H9 (cell line): ENCODE data around the gene ABCA4. TPM values are rescaled to one million over a fixed set of nuclear protein-coding genes. Genes with fewer than 3 reads are reported as not detected.

Source experiments
- DNase-seq: peaks from one replicate; pipeline ENCODE4 v3.0.0-alpha.2; 2017
- H2AFZ ChIP-seq: one replicate; pipeline ENCODE4 v1.6.1; 2013; ENCODE audit warnings: mild to moderate bottlenecking, low read length, control low read depth, moderate library complexity
- H2AK5ac ChIP-seq: 2 replicates; pipeline ENCODE4 v1.6.1; 2013; ENCODE audit warnings: low read length, control low read depth, mixed read lengths; ENCODE audit not compliant: insufficient read length
- H2BK120ac ChIP-seq: one replicate; pipeline ENCODE4 v1.6.1; 2013; ENCODE audit warnings: low read depth, mild to moderate bottlenecking, low read length, control low read depth, inconsistent platforms; ENCODE audit not compliant: poor library complexity, severe bottlenecking
- H2BK12ac ChIP-seq: 2 replicates; pipeline ENCODE4 v1.6.1; 2013; ENCODE audit warnings: low read length, control low read depth, mixed read lengths, low read depth; ENCODE audit not compliant: insufficient read length
- H2BK15ac ChIP-seq: 2 replicates; pipeline ENCODE4 v1.6.1; 2013; ENCODE audit warnings: low read depth, low read length, control low read depth
- H2BK20ac ChIP-seq: one replicate; pipeline ENCODE4 v1.6.1; 2013; ENCODE audit warnings: low read depth, mild to moderate bottlenecking, low read length, control low read depth, inconsistent platforms; ENCODE audit not compliant: poor library complexity, severe bottlenecking
- H2BK5ac ChIP-seq: 2 replicates; pipeline ENCODE4 v1.6.1; 2013; ENCODE audit warnings: low read length, control low read depth, mixed read lengths; ENCODE audit not compliant: insufficient read length
- H3K14ac ChIP-seq: 2 replicates; pipeline ENCODE4 v1.6.1; 2013; ENCODE audit warnings: low read length, control low read depth; ENCODE audit not compliant: insufficient read depth
- H3K18ac ChIP-seq: 2 replicates; pipeline ENCODE4 v1.6.1; 2013; ENCODE audit warnings: low read depth, mild to moderate bottlenecking, mixed read lengths, low read length, control low read depth; ENCODE audit not compliant: insufficient read length
- H3K23ac ChIP-seq: 2 replicates; pipeline ENCODE4 v1.6.1; 2013; ENCODE audit warnings: low read length, control low read depth, mixed read lengths, low read depth; ENCODE audit not compliant: insufficient read length
- H3K23me2 ChIP-seq: 2 replicates; pipeline ENCODE4 v1.6.1; 2013; ENCODE audit warnings: low read depth, mild to moderate bottlenecking, mixed read lengths, low read length, control low read depth; ENCODE audit not compliant: insufficient read length, poor library complexity, severe bottlenecking
- H3K27ac ChIP-seq: 2 replicates; pipeline ENCODE4 v1.5.1; 2013; ENCODE audit warnings: low read length, control low read depth, mixed read lengths, low read depth; ENCODE audit not compliant: insufficient read length
- H3K27me3 ChIP-seq: 2 replicates; pipeline ENCODE4 v1.6.1; 2013; ENCODE audit warnings: low read length, control low read depth, inconsistent platforms; ENCODE audit not compliant: insufficient read depth
- H3K4ac ChIP-seq: 2 replicates; pipeline ENCODE4 v1.6.1; 2013; ENCODE audit warnings: low read depth, mild to moderate bottlenecking, control low read depth, inconsistent platforms, low read length, moderate library complexity
- H3K4me1 ChIP-seq: 2 replicates; pipeline ENCODE4 v1.6.1; 2013; ENCODE audit warnings: low read length, control low read depth, inconsistent platforms; ENCODE audit not compliant: insufficient read depth
- H3K4me2 ChIP-seq: 2 replicates; pipeline ENCODE4 v1.6.1; 2013; ENCODE audit warnings: low read length, control low read depth, mixed read lengths; ENCODE audit not compliant: insufficient read length, insufficient read depth
- H3K56ac ChIP-seq: 2 replicates; pipeline ENCODE4 v1.6.1; 2013; ENCODE audit warnings: low read depth, mild to moderate bottlenecking, mixed read lengths, low read length, control low read depth; ENCODE audit not compliant: insufficient read length
- H3K79me1 ChIP-seq: 2 replicates; pipeline ENCODE4 v1.6.1; 2013; ENCODE audit warnings: low read depth, mild to moderate bottlenecking, moderate library complexity, low read length, control low read depth, inconsistent platforms; ENCODE audit not compliant: insufficient read depth, poor library complexity, severe bottlenecking
- H3K79me2 ChIP-seq: 2 replicates; pipeline ENCODE4 v1.6.1; 2013; ENCODE audit warnings: low read length, control low read depth, inconsistent platforms; ENCODE audit not compliant: insufficient read depth
- H3K9ac ChIP-seq: 2 replicates; pipeline ENCODE4 v1.6.1; 2013; ENCODE audit warnings: low read length, control low read depth, mixed read lengths; ENCODE audit not compliant: insufficient read length; ENCODE audit errors: extremely low read depth
- H3K9me3 ChIP-seq: one replicate; pipeline ENCODE4 v1.6.1; 2013; ENCODE audit warnings: low read depth, low read length, inconsistent platforms; ENCODE audit not compliant: control insufficient read depth
- H3T11ph ChIP-seq: one replicate; pipeline ENCODE4 v1.6.1; 2013; ENCODE audit warnings: mild to moderate bottlenecking, low read length, control low read depth, inconsistent platforms
- H4K20me1 ChIP-seq: one replicate; pipeline ENCODE4 v1.6.1; 2013; ENCODE audit not compliant: control insufficient read depth, insufficient read length, insufficient read depth
- H4K5ac ChIP-seq: 2 replicates; pipeline ENCODE4 v1.6.1; 2013; ENCODE audit warnings: low read depth, mild to moderate bottlenecking, mixed read lengths, low read length, control low read depth; ENCODE audit not compliant: insufficient read length
- H4K8ac ChIP-seq: replicated peaks from 2 replicates; pipeline ENCODE4 v1.6.1; 2013; ENCODE audit warnings: low read length, control low read depth, mixed read lengths, low read depth; ENCODE audit not compliant: insufficient read length
- H4K91ac ChIP-seq: 2 replicates; pipeline ENCODE4 v1.6.1; 2013; ENCODE audit warnings: low read depth, mild to moderate bottlenecking, moderate library complexity, mixed read lengths, low read length, control low read depth; ENCODE audit not compliant: insufficient read length
- H3K27ac Mint-ChIP-seq, 3 experiments: 2 replicates in 2 of 3; 3 replicates in 1 of 3; pipeline ENCODE4 v1.8.0; 2020 to 2021; ENCODE audit warnings: mixed read lengths in 3 of 3, mild to moderate bottlenecking in 1 of 3, moderate library complexity in 1 of 3
- H3K27me3 Mint-ChIP-seq: 2 replicates; pipeline ENCODE4 v1.8.0; 2021; ENCODE audit warnings: low read depth, mild to moderate bottlenecking, moderate library complexity, mixed read lengths
- H3K36me3 Mint-ChIP-seq, 3 experiments: 2 replicates in 2 of 3; 3 replicates in 1 of 3; pipeline ENCODE4 v1.8.0; 2020 to 2021; ENCODE audit warnings: low read depth in 3 of 3, mixed read lengths in 3 of 3; ENCODE audit not compliant: insufficient read depth in 1 of 3
- H3K4me1 Mint-ChIP-seq, 2 experiments: 2 replicates each; pipeline ENCODE4 v1.8.0; 2020; ENCODE audit warnings: mixed read lengths in 2 of 2
- H3K4me3 Mint-ChIP-seq, 2 experiments: 2 replicates in 1 of 2; 3 replicates in 1 of 2; pipeline ENCODE4 v1.8.0; 2020 to 2021; ENCODE audit warnings: mild to moderate bottlenecking in 2 of 2, mixed read lengths in 2 of 2, moderate library complexity in 1 of 2
- H3K9me3 Mint-ChIP-seq, 2 experiments: 2 replicates in 1 of 2; 3 replicates in 1 of 2; pipeline ENCODE4 v1.8.0; 2020; ENCODE audit warnings: mild to moderate bottlenecking in 2 of 2, mixed read lengths in 2 of 2, moderate library complexity in 1 of 2
- CTCF ChIP-seq: fragments of 200-600 bp; sonication (generic); conservative IDR thresholded peaks from 3 replicates; pipeline ENCODE4 v1.8.0; 2021; ENCODE audit warnings: antibody characterized with exemption, mild to moderate bottlenecking
- WGBS: extraction: QIAGEN DNeasy Blood & Tissue Kit; methylation state at CpG from one replicate; pipeline ENCODE4 v1.1.7; 2013; ENCODE audit warnings: missing lambda C conversion rate, low lambda C conversion rate, mixed read lengths; ENCODE audit not compliant: insufficient read length; ENCODE audit errors: extremely low coverage; 5-methylcytosine and 5-hydroxymethylcytosine counted together
- total RNA-seq: library from RNA; stranded (reverse); gene quantifications from 2 replicates; pipeline ENCODE4 v1.2.1, GENCODE V29; 2021

The ABCA4 gene
- total RNA-seq, 1 experiment from 2014 or later: not detected

- Histone ChIP-seq H2BK20ac (no peak overlapping the region), H3K23ac (no peak overlapping the region), H2AFZ (no peak overlapping the region), H3K4ac (no peak overlapping the region), H2AK5ac (no peak overlapping the region), H3K27me3 (no peaks in the 10 kb centered on the region), H3K79me2 (no peaks in the 10 kb centered on the region), H3K9me3 (no peaks in the 10 kb centered on the region), H3K9ac (no peak overlapping the region), H3K4me1 (peaks cover 16% of the 10 kb centered on the region; the same call in 1 of the 2 replicates), H4K5ac (no peak overlapping the region), H3K23me2 (no peaks in the 10 kb centered on the region), H4K8ac (no peak overlapping the region), H3K56ac (no peak overlapping the region), H4K91ac (no peak overlapping the region), H3K27ac (no peak overlapping the region), H3K79me1 (no peaks in the 10 kb centered on the region), H3K18ac (no peak overlapping the region), H3T11ph (no peak overlapping the region), H2BK15ac (no peak overlapping the region), H3K14ac (no peak overlapping the region), H2BK5ac (no peak overlapping the region), H2BK120ac (no peak overlapping the region), H2BK12ac (no peak overlapping the region), H3K4me2 (no peak overlapping the region), H4K20me1 (no peaks in the 10 kb centered on the region)
- H3K9me3 Mint-ChIP-seq: no peaks in the 10 kb centered on the region
- no peak for DNase-seq
- TF ChIP-seq CTCF: no peak
- WGBS: no CpG with 5 or more reads among the region's 6 CpGs
- H3K4me3 Mint-ChIP-seq: no peak overlapping the region
- H3K36me3 Mint-ChIP-seq: no peaks in the 10 kb centered on the region
- H3K4me1 Mint-ChIP-seq: peaks cover 28 to 33% of the 10 kb centered on the region in 2 experiments
- H3K27ac Mint-ChIP-seq: no peak overlapping the region
- peaks cover 35% of the 10 kb centered on the region for H3K27me3 Mint-ChIP-seq
These were observed 106.9 kb downstream of the ABCA4 start for GRCh38 chr1:94014087-94014486.
